SU-DHL-6 (cell line): ENCODE results near the gene ITPR1.

Source experiments
- H2AFZ ChIP-seq: fragments of 200-600 bp; sonication (generic); 2 replicates; pipeline ENCODE4 v1.6.1; 2014; ENCODE audit warnings: low read depth, mild to moderate bottlenecking, moderate library complexity, mixed read lengths, antibody characterized with exemption, low read length; ENCODE audit not compliant: severe bottlenecking
- H3F3A ChIP-seq: fragments of 200-600 bp; shearing (Covaris generic); 2 replicates; pipeline ENCODE4 v1.6.0; 2016; ENCODE audit warnings: antibody characterized with exemption, mild to moderate bottlenecking; ENCODE audit not compliant: insufficient read depth
- H3K27ac ChIP-seq: fragments of 200-600 bp; sonication (generic); 2 replicates; pipeline ENCODE4 v1.5.1; 2016; ENCODE audit warnings: low read depth, mild to moderate bottlenecking, low read length, moderate library complexity, mixed read lengths
- H3K27me3 ChIP-seq: fragments of 200-600 bp; sonication (generic), shearing (Covaris generic); 2 replicates; pipeline ENCODE4 v1.6.0; 2014; ENCODE audit warnings: mild to moderate bottlenecking, low read length
- H3K36me3 ChIP-seq: fragments of 200-600 bp; sonication (generic); 2 replicates; pipeline ENCODE4 v1.6.1; 2014; ENCODE audit warnings: mild to moderate bottlenecking, low read length, mixed read lengths
- H3K4me2 ChIP-seq: fragments of 300-600, 200-600 bp; shearing (Covaris generic), sonication (generic); 2 replicates; pipeline ENCODE4 v1.6.0; 2014; ENCODE audit warnings: low read length, low read depth, mild to moderate bottlenecking; ENCODE audit not compliant: poor library complexity, severe bottlenecking
- H3K4me3 ChIP-seq: fragments of 200-600 bp; sonication (generic); 2 replicates; pipeline ENCODE4 v1.5.1; 2014; ENCODE audit warnings: antibody characterized with exemption, low read length, mild to moderate bottlenecking, mixed read lengths; ENCODE audit not compliant: insufficient read depth, poor library complexity, severe bottlenecking
- H3K79me2 ChIP-seq: fragments of 200-600 bp; sonication (generic); 2 replicates; pipeline ENCODE4 v1.6.1; 2014; ENCODE audit warnings: mild to moderate bottlenecking, low read length, moderate library complexity; ENCODE audit not compliant: insufficient read depth
- H3K9ac ChIP-seq: fragments of 200-600 bp; sonication (generic); 2 replicates; pipeline ENCODE4 v1.7.0; 2014; ENCODE audit warnings: mild to moderate bottlenecking, low read length
- H3K9me2 ChIP-seq: fragments of 200-600 bp; sonication (generic); replicated peaks from 2 replicates; pipeline ENCODE4 v1.6.1; 2014; ENCODE audit warnings: low read length; ENCODE audit not compliant: insufficient read depth
- H3K9me3 ChIP-seq: fragments of 200-600 bp; sonication (generic); 2 replicates; pipeline ENCODE4 v1.6.1; 2014; ENCODE audit warnings: low read length, mixed read lengths; ENCODE audit not compliant: insufficient read depth
- H4K20me1 ChIP-seq: fragments of 200-600 bp; sonication (generic); 2 replicates; pipeline ENCODE4 v1.6.1; 2014; ENCODE audit warnings: low read depth, mild to moderate bottlenecking, antibody characterized with exemption, low read length, moderate library complexity, mixed read lengths
- EZH2phosphoT487 ChIP-seq: fragments of 200-600 bp; sonication (generic), shearing (Covaris generic); conservative IDR thresholded peaks from 2 replicates; pipeline ENCODE4 v1.6.1; 2018; ENCODE audit warnings: mild to moderate bottlenecking, antibody characterized with exemption, low read length, moderate library complexity, mixed read lengths
- TF ChIP-seq, protein P1 (sequence below): fragments of 200-600 bp; sonication (generic); IDR thresholded peaks from one replicate; pipeline ENCODE4 v1.5.1; 2017; ENCODE audit warnings: antibody characterized with exemption, mild to moderate bottlenecking, low read length, moderate library complexity; ENCODE audit not compliant: insufficient read depth, poor library complexity, severe bottlenecking

ITPR1 gene

GRCh38 chr3:4804161-4805058 lies 311.3 kb downstream of the ITPR1 start:
- Histone ChIP-seq H3K9ac (no peak overlapping the region), H3K4me3 (no peak overlapping the region), H2AFZ (no peak overlapping the region), H3K9me2 (no peaks in the 10 kb centered on the region), H3K4me2 (no peak overlapping the region), H4K20me1 (no peaks in the 10 kb centered on the region), H3K27ac (no peak overlapping the region), H3F3A (no peaks in the 10 kb centered on the region), H3K36me3 (no peaks in the 10 kb centered on the region), H3K27me3 (no peaks in the 10 kb centered on the region), H3K79me2 (no peaks in the 10 kb centered on the region), H3K9me3 (no peaks in the 10 kb centered on the region)
- no peak for TF ChIP-seq EZH2phosphoT487
- TF ChIP-seq, protein P1, sequence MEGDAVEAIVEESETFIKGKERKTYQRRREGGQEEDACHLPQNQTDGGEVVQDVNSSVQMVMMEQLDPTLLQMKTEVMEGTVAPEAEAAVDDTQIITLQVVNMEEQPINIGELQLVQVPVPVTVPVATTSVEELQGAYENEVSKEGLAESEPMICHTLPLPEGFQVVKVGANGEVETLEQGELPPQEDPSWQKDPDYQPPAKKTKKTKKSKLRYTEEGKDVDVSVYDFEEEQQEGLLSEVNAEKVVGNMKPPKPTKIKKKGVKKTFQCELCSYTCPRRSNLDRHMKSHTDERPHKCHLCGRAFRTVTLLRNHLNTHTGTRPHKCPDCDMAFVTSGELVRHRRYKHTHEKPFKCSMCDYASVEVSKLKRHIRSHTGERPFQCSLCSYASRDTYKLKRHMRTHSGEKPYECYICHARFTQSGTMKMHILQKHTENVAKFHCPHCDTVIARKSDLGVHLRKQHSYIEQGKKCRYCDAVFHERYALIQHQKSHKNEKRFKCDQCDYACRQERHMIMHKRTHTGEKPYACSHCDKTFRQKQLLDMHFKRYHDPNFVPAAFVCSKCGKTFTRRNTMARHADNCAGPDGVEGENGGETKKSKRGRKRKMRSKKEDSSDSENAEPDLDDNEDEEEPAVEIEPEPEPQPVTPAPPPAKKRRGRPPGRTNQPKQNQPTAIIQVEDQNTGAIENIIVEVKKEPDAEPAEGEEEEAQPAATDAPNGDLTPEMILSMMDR, result no peak

- Histone ChIP-seq H2AFZ (no peak overlapping the region), H3K4me3 (no peak overlapping the region), H3K27ac (no peak overlapping the region), H3K36me3 (no peaks in the 10 kb centered on the region), H3K9ac (no peak overlapping the region), H4K20me1 (no peaks in the 10 kb centered on the region), H3K27me3 (no peaks in the 10 kb centered on the region), H3K4me2 (no peak overlapping the region), H3F3A (no peaks in the 10 kb centered on the region), H3K9me2 (no peaks in the 10 kb centered on the region), H3K79me2 (no peaks in the 10 kb centered on the region), H3K9me3 (no peaks in the 10 kb centered on the region)
- TF ChIP-seq EZH2phosphoT487, result no peak
- TF ChIP-seq, protein P1, result no peak
Measured at GRCh38 chr3:4805662-4806061, 312.5 kb downstream of the ITPR1 start.

DNA sequence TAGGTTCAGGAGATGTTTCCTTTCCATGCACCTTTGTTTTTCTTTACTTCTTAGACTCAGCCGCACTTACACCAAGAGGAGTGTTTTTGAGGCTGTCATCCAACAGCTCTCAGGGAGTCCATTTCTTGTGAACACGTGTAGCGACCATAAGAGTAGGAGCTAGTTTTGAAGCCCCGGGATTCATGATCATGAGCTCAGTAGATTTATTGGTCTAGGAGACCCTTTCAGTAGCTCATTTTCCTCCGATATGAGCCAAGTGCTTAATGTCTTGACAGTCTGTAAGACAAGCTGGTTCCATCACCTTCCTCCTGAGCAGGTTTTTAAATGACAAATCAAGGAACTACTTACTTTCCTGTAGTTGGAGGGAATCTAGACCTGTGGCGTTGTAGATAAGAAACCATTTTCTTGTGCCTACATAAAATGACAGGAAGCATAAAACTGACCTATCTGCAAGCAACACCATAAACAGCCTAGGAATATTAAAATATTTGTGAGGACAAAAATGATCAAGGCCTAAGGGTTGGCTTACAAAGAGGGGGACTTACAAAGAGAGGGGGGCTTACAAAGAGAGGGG lies 313.5 kb downstream of the ITPR1 start:
- H3K79me2 ChIP-seq, result no peaks in the 10 kb centered on the region
- H3K36me3 ChIP-seq, result no peaks in the 10 kb centered on the region
- no peaks in the 10 kb centered on the region for H3K9me3 ChIP-seq
- no peak overlapping the region for H2AFZ ChIP-seq
- no peaks in the 10 kb centered on the region for H3K27me3 ChIP-seq
- H3K4me3 ChIP-seq, result no peak overlapping the region
- no peak overlapping the region for H3K9ac ChIP-seq
- TF ChIP-seq EZH2phosphoT487, result no peak
- TF ChIP-seq, protein P1, result no peak
- no peak overlapping the region for H3K27ac ChIP-seq
- H3F3A ChIP-seq, result no peaks in the 10 kb centered on the region
- H4K20me1 ChIP-seq, result no peaks in the 10 kb centered on the region
- H3K9me2 ChIP-seq, result no peaks in the 10 kb centered on the region
- no peak overlapping the region for H3K4me2 ChIP-seq
